SH-SY5Y (cell line): ENCODE data around the gene TMEM178A.

ENCODE experiments used
- GATA2 ChIP-seq: IDR thresholded peaks from 2 replicates; pipeline ENCODE4 v1.6.1; 2011; ENCODE audit warnings: mild to moderate bottlenecking, low read depth, low read length
- GATA3 ChIP-seq: IDR thresholded peaks from 2 replicates; pipeline ENCODE4 v1.6.1; 2011; ENCODE audit warnings: low read depth, mild to moderate bottlenecking, low read length, moderate library complexity

DNA sequence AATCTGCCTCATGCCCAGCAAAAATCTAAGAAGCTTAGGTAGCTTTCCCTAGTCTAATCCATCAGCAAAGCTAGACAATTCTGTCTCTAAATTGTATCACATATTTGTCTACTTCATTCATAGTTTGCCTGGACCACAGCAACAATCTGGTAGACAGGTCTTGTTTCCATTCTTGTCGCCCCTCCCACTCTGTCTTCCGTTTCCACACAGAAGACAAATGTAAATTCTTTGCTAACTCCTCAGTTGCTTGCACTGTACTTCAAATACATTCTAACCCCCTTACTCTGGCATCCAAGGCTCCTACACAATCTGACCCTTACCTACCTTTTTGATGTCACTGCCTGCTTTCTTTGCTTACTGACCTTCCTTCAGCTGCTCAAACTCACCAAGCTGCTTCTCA is 73.2 kb downstream of the TMEM178A start:
- TF ChIP-seq GATA3 = no peak
- TF ChIP-seq GATA2 = no peak
